Skin of body (tissue), 2 donors: ENCODE data around the gene SIGLEC5. TPM values are rescaled to one million over a fixed set of nuclear protein-coding genes. Genes with fewer than 3 reads are reported as not detected.

Experiments
- DNase-seq: peaks from one replicate; lab custom pipeline; 2025; lab: John Stamatoyannopoulos, UW
- total RNA-seq: library from RNA; depleted of rRNA; stranded (reverse); fragments of >200 nt; gene quantifications from one replicate; pipeline ENCODE4 v1.2.3, GENCODE V29; 2014

SIGLEC5 gene
- total RNA-seq, 1 donor from 2014 or later: 1.4 TPM

DNA sequence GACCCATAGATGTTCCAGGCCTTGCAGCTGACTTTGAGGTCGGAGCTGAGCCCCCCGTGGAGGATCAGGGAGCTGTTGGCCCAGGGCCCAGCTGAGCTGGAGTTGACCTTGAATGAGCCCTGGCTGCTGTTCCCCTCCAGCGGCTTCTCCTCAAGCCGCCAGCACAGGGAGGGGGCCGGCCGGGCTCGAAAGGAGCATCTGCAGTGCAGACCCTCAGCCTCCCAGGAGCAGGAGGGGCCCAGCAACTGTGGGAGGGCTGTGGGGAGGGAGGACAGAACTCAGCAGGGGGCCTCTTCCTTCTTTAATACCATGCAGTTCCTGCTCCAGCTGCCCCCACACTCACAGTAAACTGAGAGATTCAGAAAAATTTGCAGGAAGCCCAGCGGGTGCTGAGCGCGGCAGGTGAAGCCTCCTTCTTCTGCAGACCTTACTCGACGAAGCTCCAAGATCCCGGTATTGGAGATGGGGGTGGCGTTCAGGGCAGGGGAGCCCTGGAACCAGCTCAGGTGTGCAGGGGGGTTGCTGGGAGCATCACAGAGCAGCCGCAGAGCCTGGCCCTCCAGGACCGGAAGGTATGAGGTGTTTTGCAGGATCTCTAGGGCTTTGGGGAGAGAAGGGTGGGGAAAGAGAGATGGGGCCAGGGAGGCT, 2.6 kb downstream of the SIGLEC5 start:
- no peak for DNase-seq

DNA sequence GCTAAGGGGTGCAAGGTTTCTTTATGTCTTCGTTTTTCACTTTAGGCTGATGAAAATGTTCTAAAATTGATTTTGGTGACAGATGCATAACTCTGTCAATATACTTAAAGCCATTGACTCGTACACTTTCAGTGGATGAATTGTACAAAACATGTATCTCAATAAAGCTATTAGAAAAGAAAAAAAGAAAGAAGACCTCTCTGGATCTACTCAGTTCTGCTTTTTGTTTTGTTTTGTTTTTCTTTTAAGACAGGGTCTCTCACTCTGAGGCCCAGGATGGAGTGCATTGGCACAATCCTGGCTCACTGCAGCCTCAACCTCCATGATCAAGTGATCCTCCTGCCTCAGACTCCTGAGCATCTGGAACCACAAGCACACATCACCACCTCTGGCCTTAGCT, 3.5 kb downstream of the SIGLEC5 start:
- no peak for DNase-seq

DNA sequence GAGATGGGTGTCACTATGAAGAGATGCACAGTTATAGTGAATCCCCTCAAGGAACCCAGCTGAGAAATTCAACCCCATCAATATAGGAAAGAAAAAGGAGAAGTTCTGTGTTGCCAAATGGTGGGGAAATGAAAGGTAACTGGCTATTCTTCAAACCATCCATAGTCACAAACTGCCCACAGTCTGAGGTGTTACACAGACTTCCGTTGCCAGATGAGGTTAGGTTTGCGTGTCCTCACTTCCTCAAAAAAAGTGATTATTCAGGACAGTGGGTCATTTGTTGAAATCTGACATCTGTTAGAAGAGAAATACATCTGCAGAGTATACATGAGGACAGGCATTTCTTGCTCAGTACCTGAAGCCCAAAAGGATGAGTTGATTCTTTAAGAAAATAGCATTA, 9.0 kb downstream of the SIGLEC5 start:
- no peak for DNase-seq

DNA sequence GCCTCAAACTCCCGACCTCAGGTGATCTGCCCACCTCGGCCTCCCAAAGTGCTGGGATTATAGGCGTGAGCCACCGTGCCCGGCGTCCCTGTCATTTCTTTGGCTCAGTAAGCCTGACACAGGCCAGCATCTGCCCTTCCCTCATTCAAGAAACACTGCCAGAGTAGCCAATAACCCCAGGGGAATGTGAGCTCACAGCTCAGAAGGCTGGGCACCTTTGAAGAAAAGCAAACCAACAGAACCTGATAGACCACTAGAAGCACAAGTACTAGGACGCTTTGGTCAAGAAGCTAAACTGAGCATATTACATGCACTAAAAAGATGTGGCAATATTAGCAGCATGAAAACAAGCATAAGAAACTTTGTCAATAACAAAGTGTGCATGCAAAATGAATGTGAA, 14.2 kb downstream of the SIGLEC5 start:
- DNase-seq: no peak

DNA sequence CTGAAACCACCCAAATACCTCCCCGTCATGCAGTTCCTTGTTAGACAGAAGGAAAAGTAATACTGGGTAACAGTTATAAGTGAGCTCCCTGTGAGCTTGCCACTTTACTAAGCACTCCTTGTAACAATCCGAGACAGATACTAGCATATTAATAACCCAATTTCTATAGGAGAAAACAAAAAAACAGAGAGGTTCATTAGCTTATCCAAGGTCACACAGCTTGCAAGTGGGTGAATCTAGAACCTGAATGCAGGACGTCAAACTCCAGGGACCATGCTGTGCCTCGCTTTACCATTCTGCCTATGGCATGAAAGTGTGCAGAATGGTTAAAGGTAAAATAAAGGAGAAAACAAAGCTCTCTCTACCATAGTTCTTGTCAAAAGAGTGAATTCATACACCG, 15.4 kb downstream of the SIGLEC5 start:
- no peak for DNase-seq

DNA sequence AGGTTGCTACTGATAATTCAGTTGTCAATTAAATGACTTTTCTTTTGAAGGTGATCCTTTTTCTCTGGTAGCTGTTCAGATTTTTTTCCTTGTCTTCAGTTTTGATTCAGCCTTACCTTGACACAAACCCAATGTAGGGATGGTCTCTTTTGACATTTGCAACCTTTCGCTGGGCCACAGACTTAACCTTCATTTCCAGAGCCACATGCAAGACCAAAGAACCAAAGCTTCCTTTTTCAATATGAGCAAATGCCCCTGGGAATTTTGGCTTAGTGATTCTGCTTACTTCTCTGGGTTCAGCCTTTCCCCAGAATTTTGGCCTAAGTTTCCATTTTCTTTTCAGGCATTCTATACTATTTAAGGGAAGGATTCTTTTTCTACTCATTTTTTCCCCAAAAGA, 19.6 kb downstream of the SIGLEC5 start:
- DNase-seq: no peak

DNA sequence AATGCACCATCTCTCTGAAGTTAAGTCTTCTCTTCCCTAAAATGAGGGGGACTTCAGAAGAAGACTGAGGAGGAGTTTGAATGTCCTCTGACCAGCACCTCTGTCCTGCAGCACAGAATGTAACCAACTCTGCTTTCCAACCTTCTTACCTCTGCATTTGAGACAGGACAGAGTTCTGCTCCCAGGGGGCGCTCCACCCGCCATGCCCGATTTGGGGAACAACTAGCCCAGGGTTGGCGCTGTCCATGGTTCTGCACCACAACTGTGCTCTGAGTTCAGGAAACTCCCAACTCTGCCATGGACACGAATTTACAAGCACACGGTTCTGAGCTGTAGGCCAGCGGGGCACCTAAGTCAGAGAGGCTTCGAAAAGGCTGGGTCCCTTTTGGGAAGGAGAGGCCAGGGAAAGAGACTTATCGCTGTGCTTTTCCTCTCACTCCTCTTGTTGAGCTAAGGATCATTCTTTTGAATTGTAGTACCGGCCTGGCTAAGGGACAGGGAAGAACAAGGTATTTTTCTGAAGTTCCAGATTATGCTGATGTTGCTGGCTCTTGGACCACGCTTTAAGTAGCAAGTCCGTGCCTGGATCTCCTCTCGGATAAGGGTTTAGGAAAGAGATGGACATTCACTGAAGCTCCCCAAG, 22.2 kb downstream of the SIGLEC5 start:
- no peak for DNase-seq

DNA sequence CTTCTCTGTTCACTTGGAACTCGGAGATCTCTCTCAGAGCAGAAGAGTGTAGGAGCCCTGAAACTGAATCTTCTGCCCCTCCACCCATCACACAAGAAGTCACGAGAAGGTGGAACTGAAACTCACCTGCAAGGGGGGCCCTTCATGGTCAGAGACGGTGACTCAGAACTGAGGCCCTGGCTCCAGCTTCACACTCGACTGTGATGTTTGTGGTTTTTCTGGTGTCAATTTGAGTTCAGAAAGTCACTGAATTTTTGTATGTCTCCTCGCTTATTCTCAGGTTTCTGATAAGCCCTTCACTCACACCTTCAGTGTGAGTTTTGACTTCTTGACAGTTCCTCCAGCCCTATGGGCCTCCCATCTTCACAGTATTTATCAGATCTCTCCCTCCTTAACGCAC, 23.1 kb downstream of the SIGLEC5 start:
- DNase-seq: no peak

DNA sequence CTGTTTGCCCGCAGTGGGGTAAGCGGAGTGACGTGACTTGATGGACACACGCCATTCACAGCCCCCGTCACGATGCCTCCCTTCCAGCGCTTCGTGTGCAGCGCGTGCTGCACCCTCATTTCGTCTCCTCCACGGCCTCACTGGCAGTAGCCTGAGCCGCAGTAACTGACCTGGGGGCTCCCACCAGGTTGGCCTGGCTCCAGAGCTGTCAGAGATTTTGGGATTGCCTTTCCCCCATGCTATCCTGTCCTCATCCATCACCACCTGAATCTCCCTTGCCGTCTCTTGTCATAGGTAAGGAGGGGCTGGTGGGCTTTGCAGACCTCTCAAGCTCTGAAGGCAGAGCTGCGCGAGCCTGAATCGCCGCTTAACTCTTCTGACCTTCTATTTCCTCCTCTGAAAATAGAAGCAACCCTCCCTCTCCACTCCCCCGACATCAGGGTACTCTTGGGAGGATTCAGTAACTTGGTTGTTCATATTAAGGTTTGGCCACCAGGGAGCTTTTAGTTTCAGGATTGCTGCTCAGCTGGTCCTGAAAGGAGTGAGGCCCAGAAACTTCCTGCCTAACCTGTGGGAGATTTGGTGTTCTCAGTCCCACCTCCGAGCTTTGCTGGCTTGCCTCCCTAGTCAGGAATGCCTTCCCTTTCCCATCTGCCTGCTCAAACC, 27.9 kb downstream of the SIGLEC5 start:
- no peak for DNase-seq

DNA sequence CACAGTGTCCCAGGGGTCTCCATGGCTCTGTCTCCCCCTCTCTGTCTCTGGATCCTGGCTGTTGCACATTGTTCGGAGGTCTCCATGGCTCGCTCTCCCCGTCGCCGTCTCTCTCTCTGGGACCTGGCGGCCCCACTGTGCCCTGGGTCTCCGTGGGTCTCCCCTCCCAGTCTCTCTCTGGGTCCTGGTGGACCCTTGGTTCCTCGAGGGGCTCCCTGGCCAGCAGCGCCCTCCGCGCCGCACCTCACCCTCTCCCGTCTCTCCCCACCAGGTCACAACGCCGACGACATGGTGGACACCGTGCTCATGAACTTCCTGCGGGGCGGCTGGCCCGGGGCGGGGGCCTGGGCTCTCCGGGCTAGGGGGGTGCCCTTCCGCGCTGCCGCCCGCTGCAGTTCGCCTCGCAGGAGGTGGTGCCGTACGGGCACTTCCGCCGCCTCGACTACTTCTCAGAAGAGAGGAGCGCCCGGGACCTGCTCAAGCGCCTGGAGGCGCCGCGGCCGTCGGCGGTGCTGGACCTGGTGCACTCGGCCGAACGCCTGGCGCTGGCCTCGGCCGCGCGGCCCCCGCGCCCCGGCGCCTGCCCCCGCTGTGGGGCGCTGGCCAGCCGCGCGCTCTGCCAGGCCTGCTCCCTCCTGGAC, 29.1 kb downstream of the SIGLEC5 start:
- no peak for DNase-seq

DNA sequence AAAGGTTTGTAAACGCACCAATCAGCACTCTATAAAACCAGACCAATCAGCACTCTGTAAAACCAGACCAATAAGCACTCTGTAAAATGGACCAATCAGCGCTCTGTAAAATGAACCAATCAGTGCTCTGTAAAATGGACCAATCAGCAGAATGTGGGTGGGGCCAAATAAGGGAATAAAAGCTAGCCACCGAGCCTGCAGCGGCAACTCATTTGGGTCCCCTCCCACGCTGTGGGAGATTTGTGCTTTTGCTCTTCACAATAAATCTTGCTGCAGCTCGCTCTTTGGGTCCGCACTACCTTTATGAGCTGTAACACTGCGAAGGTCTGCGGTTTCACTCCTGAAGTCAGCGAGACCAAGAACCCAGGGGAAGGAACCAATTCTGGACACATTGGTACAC, 31.1 kb downstream of the SIGLEC5 start:
- DNase-seq: no peak

DNA sequence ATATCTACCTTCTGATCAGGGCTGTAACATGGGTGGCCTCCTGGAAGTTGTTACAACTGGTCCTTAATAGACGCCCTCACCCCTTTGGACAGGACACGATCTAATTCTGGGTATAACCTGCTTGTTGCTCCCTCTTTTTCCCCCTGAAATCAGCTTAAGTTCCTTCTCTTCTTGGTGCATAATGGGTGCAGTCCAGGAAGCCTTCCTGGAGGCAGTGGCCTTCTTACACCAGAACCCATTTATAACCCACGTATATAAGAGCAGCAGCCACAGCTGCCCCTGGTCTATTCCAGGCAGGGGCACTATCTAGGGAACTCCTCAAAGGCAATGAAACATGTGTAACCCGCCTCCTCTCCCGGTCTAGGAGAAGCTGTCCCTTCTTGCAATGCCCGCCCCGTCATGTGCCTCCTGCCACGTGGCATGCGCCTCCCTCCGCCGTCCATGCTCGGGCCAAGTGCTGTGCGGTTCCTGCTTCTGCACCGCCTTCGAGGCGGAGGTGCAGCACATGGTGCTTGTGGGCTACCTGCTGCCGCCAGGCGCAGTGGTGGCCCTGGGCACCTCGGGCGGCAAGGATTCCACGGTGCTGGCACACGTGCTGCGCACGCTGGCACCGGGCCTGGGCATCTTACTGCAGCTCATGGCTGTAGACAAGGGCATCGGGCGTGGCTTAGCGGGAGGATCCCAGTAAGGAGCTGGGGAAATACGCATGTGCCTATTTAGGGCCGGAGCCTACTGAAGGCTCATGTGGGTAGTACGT, 31.9 kb downstream of the SIGLEC5 start:
- DNase-seq: no peak

DNA sequence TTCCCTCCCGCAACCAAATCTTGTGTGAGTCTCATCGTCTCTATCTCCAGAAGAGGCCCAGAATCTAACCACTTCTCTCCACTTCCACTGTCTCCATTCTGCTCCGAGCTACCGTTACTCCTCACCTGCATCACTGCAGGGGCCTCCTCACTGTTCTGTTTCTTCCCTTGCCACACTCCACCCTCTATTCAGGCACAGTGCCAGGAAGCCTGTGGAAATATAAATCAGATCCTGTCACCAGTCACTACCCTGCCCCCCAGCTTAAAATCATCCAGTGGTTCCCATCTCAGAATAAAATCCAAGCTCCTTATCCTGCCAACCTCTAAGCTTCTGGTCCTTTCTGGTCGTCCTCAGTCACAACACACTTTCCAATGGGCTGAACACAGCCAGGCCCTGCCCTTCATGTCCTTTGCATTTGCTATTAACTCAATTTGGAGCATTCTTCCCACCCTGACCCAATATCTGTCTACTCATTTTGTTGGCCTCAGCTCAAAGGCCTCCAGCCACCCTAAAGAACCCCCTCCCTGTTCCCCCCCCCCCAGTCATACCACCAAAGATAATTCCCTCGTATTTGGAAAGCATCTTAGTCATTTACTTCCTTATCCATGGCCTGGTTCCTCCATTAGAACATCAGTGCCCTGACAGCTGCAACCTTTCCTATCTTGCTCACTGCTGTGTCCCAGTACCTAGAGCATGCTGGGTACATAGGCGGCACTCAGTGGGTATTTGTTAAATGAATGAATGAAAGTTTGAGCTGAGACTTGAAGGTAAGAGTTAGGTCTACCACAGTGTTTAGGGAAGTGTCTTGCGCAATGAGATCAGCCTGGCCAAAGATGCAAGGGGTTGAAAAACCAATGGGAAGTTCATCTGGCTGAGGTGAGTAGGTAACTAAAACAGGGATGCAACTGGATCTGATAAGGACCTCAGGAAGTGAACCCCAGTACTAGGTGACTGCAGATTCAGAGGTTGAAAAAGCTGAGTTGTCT, 34.7 kb downstream of the SIGLEC5 start:
- no peak for DNase-seq

DNA sequence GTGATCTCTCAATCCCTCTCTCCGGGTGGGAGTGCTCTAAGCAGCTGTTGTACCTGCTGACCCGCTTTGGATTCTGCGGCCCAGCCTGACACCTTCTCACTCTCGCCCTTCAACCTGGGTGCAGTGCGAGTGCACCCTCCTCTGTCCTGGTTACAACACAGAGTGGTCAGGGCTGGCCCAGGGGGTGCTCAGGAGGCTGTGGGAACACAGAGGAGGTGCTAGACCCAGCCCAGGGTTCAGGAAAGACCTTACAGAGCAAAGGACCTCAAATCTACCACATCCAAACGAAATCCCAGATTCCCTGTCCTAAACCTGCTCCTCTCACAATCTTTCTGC, 35.5 kb downstream of the SIGLEC5 start:
- DNase-seq: no peak

DNA sequence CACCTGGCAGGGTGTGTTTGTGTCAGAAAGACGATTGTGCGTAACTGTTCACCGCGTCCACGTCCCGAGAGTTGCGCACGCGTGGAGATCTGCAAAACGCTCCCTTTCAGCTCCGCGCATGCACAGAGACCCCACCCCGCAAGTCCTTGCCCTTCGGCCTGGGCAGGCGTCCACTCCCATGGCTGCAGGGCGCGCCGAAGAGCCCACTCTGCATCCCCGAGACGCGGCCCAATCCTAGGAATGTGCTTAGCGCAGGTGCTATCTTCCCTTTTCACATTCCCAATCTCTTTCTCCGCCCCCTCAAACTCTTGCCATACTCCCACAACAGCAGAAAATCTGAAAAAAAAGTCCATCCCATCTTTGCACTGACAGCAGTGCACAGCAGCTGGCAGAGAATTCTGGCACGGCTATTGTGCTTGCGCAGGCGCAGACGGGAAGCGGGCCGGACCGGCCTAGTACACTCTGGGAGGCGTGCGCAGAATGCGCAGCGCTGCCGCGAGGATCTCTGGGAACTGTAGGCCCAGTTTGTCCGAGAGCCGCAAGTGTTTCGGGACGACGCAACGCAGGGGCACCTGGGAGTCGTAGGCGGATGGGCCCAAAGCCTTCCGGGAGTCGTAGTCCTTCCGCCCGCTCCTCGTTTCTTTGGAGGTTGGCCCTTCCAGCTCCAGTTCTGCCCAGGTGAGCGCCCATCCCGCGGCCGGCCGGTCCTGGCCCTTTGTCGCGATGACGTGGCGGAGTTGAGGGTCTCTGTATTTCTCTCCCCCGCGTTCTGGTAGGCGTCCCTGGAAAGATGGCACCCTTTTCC, 36.0 kb downstream of the SIGLEC5 start:
- DNase-seq: peak; percentile 97

DNA sequence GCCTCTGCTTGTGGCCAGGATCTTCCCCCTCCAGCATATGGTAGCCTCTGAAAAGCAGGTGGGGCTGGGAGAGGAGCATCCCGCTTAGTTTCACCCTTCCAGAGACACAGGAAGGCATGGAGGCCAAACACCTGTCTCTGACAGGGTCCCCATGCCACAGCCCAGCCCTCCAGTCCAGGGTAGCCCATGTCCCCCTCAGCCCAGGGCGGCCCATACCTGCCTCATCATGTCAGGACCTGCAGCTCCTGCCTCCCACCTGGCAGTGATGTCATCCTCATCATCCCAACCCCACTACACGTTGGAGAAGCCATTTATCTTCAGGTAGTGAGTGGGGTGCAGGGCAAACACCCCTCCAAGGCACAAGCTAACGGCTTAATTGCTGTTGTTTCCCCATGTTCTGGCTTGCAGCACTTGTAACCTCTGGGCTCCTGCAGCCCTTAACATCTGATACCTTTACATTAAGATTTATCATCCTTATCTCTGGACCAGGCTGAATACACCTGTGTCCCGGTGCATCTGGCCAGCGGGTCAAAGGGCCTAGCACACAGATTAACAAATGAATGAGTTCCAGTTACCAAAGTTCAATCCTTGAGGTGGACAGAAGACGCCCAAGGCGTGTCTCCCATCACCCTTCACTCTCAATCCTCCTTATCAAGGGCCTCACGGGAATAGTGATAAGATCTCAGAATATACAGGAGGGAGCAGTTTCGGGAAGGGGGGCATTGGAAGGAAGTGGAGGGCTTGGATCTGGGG, 36.9 kb downstream of the SIGLEC5 start:
- no peak for DNase-seq

DNA sequence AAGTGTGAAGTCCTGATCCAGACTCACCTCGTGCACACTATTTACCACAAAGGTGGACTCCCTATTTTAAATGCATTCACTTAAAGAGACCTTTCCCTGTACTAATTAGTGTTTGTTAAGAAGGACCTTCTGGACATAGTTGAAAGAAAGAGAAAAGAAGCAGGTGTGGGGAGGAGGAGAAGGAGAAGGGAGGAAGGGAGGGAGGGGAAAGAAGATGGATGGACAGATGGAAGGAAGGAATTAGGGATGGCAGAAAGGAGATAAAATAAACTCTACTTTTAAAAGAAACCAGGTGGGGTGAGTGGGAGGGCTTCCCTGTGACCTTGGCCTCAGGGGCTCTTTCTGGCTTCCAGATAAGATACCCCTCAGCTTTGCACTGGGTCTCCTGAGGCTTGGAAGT, 37.7 kb downstream of the SIGLEC5 start:
- no peak for DNase-seq

DNA sequence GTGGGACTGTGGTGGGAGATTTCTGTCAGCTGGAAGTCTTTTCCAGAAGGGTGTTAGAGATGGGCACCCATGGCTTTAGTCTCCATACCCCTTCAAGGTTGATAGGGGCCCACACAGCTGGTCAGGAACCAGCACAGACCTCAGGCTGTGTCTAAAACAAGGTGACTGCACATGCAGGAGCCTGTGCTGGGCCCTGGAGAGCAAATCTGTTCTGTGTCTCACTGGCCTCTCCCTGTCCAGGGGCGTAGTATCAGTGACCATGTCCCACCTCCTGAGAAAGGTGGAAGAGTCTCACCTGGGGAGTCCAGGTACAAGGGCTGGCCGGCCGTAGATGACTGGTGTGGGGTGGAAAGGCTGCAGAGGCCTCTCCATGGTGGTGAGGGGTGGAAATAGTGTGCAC, 39.8 kb downstream of the SIGLEC5 start:
- no peak for DNase-seq

DNA sequence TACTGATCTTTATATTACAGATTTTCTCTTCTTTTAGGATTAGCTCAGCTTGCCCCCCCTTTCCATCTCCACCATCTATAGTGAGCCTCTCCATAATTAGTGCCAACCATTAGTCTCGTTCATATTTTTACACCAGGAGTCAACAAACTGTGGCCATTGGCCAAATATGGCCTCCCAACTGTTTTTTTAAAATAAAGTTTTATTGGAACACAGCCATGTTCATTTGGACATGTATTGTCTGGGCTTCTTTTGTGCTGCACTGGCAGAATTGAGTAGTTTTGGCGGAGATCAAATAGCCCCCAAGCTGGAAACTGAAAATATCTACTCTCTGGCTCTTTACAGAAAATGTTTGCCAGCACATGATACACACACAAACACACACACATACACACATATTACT, 40.7 kb downstream of the SIGLEC5 start:
- no peak for DNase-seq
